Measurements from ENCODE around the gene MAN1B1.

The MAN1B1 gene

DNA sequence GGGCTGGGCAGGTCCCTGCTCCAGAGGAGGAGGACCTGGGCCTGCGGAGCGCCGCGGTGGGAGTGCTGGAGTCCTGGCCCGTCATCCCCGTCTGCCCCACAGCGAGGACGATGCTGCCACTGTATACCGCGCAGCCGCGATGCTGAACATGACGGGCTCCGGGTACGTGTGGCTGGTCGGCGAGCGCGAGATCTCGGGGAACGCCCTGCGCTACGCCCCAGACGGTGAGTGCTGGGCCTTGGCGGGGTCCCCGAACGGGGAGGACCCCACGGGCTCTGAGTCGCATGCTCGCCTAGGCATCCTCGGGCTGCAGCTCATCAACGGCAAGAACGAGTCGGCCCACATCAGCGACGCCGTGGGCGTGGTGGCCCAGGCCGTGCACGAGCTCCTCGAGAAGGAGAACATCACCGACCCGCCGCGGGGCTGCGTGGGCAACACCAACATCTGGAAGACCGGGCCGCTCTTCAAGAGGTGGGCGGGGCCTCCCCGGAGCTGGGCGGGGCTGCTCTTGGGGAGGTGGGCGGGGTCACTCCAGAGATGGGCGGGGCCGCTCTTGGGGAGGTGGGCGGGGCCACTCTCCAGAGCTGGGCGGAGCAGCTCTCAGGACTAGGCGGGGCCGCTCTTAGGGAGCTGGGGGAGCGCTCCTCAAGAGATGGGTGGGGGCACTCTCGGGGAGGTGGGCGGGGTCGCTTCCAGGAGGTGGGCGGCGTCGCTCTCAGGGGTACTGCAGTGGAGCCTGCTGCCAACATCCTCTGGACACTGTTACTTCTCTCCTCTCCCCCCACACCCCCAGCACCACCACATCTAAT lies 70.0 kb downstream of the MAN1B1 start:
- Histone ChIP-seq H3K36me3 (ENCODE audit: control insufficient read depth in 4 of 4, insufficient read depth in 4 of 4, low read length in 3 of 4) (no peaks in the 10 kb centered on the region), H3K27ac (ENCODE audit: insufficient read depth in 1 of 2, low read depth in 1 of 2, low read length in 2 of 2, poor library complexity in 1 of 2, severe bottlenecking in 2 of 2) (no peak overlapping the region), H3K4me1 (ENCODE audit: control extremely low read depth in 1 of 4, control insufficient read depth in 4 of 4, insufficient read depth in 4 of 4, low read length in 3 of 4) (peaks cover 0 to 31% (median 18%) of the 10 kb centered on the region in 4 experiments), H3K9me3 (ENCODE audit: control extremely low read depth in 1 of 5, control insufficient read depth in 4 of 5, insufficient read depth in 2 of 5, low read depth in 1 of 5, low read length in 4 of 5) (no peaks in the 10 kb centered on the region), H3K27me3 (replicated peaks in 2 of 5; ENCODE audit: control insufficient read depth in 4 of 5, insufficient read depth in 5 of 5, low read length in 4 of 5) (peaks cover 0 to 69% (median 24%) of the 10 kb centered on the region in 5 experiments), H3K4me3 (ENCODE audit: control insufficient read depth in 1 of 7, extremely low read depth in 1 of 7, insufficient read depth in 4 of 7, low read depth in 2 of 7, low read length in 6 of 7) (peak overlapping the region in 3 of 7 experiments; percentile 4 to 63 (median 46))
- ChIA-PET CTCF (interaction anchor here (1.1 to 1.4 kb wide), 2 partner anchors 9 to 71 kb away, joined by 3 read pairs; partner anchors contain the start of gene RNF224), POLR2A (interaction anchor here (0.6 kb wide), 1 partner anchor 98 kb away, joined by 4 read pairs; no protein-coding TSS in a partner anchor)
- peak; percentile 58 to 75 (median 71) for DNase-seq
- 3% methylated on average over 53 of the region's 65 CpGs for WGBS (ENCODE audit: insufficient coverage)

DNA sequence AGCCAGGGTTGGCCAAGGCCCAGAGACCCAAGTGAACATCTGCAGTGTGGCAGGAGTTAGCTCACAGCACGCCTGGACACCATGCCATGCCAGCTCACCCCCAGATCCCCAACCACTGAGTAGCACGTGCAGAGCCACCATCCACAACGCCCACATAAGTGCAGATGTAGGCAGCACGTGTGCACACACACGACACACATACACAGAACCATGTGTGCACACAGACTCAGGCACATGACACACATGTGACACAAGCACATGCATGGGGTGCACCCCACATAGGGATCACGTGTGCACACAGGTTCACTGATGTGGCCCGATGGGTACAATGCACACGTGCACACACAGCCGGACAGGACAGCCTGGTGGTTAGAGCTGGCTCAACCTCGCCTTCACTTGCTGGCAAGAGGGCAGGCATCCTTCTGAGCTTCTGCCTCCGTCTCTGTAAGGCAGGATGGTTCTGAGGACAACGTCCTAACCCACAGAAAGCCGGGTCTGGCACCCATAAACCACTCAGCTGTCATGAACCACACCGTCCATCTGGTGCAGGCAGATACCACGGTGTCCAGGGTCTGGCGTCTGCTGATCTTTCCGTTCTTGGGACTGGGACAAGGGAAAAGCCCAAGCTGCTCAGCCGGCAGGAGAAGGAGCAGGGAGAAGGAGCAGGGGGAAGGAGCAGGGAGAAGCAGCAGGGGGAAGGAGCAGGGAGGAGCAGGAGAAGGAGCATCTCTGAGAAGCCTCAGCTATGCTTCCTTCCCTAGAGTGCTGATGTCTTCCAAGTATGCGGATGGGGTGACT lies 71.0 kb downstream of the MAN1B1 start:
- no peak overlapping the region for H3K27ac ChIP-seq (ENCODE audit: insufficient read depth in 1 of 2, low read depth in 1 of 2, low read length in 2 of 2, poor library complexity in 1 of 2, severe bottlenecking in 2 of 2)
- H3K36me3 ChIP-seq (ENCODE audit: control insufficient read depth in 4 of 4, insufficient read depth in 4 of 4, low read length in 3 of 4): no peaks in the 10 kb centered on the region
- peaks cover 0 to 79% (median 24%) of the 10 kb centered on the region in 5 experiments for H3K27me3 ChIP-seq (replicated peaks in 2 of 5; ENCODE audit: control insufficient read depth in 4 of 5, insufficient read depth in 5 of 5, low read length in 4 of 5)
- POLR2A ChIA-PET: interaction anchor here (0.6 kb wide), 2 partner anchors 88 to 99 kb away, joined by 3 to 4 read pairs; partner anchors contain the start of gene SAPCD2
- 73% methylated on average over 16 of the region's 19 CpGs for WGBS (ENCODE audit: insufficient coverage)
- CTCF ChIA-PET: interaction anchor here (1.0 to 1.5 kb wide), 4 partner anchors 8 to 79 kb away, joined by 3 read pairs; no protein-coding TSS in a partner anchor
- no peak for DNase-seq
- no peaks in the 10 kb centered on the region for H3K9me3 ChIP-seq (ENCODE audit: control extremely low read depth in 1 of 5, control insufficient read depth in 4 of 5, insufficient read depth in 2 of 5, low read depth in 1 of 5, low read length in 4 of 5)
- H3K4me1 ChIP-seq (ENCODE audit: control extremely low read depth in 1 of 4, control insufficient read depth in 4 of 4, insufficient read depth in 4 of 4, low read length in 3 of 4): peaks cover 0 to 41% (median 23%) of the 10 kb centered on the region in 4 experiments
- H3K4me3 ChIP-seq (ENCODE audit: control insufficient read depth in 1 of 7, extremely low read depth in 1 of 7, insufficient read depth in 4 of 7, low read depth in 2 of 7, low read length in 6 of 7): no peak overlapping the region

DNA sequence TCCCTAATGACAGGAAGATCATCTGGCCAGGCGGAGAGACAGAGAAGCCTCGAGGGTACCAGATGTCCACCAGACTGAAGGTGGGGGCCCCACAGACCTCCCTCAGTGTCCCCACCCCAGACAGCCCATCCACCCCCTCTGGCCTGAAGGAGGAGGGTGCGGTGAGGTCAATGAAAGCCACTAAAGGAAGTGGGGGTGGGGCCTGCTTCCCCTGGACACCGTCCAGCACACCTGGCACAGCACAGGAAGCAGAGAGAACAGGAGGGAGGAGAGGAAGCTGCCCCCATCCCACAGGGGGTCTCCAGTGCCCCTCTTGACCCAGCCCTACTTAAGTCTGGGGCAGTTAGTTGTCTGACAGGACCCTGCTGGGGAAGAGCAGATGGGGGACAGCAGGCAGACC lies 71.8 kb downstream of the MAN1B1 start:
- H3K36me3 ChIP-seq (ENCODE audit: control insufficient read depth in 4 of 4, insufficient read depth in 4 of 4, low read length in 3 of 4): no peaks in the 10 kb centered on the region
- no CpG with 5 or more reads among the region's 4 CpGs for WGBS (ENCODE audit: insufficient coverage)
- H3K27me3 ChIP-seq (replicated peaks in 2 of 5; ENCODE audit: control insufficient read depth in 4 of 5, insufficient read depth in 5 of 5, low read length in 4 of 5): peaks cover 0 to 87% (median 27%) of the 10 kb centered on the region in 5 experiments
- no peak for DNase-seq
- CTCF ChIA-PET: interaction anchor here (1.2 to 1.5 kb wide), 2 partner anchors 14 to 28 kb away, joined by 3 read pairs; partner anchors contain the start of gene TMEM210
- H3K4me1 ChIP-seq (ENCODE audit: control extremely low read depth in 1 of 4, control insufficient read depth in 4 of 4, insufficient read depth in 4 of 4, low read length in 3 of 4): peaks cover 0 to 49% (median 29%) of the 10 kb centered on the region in 4 experiments
- no peaks in the 10 kb centered on the region for H3K9me3 ChIP-seq (ENCODE audit: control extremely low read depth in 1 of 5, control insufficient read depth in 4 of 5, insufficient read depth in 2 of 5, low read depth in 1 of 5, low read length in 4 of 5)
- POLR2A ChIA-PET: no interaction called here
- H3K4me3 ChIP-seq (ENCODE audit: control insufficient read depth in 1 of 7, extremely low read depth in 1 of 7, insufficient read depth in 4 of 7, low read depth in 2 of 7, low read length in 6 of 7): peak overlapping the region in 1 of 7 experiments; percentile 2
- H3K27ac ChIP-seq (ENCODE audit: insufficient read depth in 1 of 2, low read depth in 1 of 2, low read length in 2 of 2, poor library complexity in 1 of 2, severe bottlenecking in 2 of 2): no peak overlapping the region
